ES-I3 (cell line): Measurements from ENCODE around the gene EYS.

Experiments used
- H3K36me3 ChIP-seq: 2 replicates; pipeline ENCODE4 v1.6.1; 2013; ENCODE audit warnings: mild to moderate bottlenecking, low read length, control low read depth, moderate library complexity; ENCODE audit not compliant: insufficient read depth
- H3K4me1 ChIP-seq: 2 replicates; pipeline ENCODE4 v1.6.1; 2013; ENCODE audit warnings: mild to moderate bottlenecking, control low read depth, low read length; ENCODE audit not compliant: insufficient read depth
- H3K9ac ChIP-seq: 2 replicates; pipeline ENCODE4 v1.6.1; 2013; ENCODE audit warnings: low read depth, mild to moderate bottlenecking, low read length, moderate library complexity
- H3K9me3 ChIP-seq: 2 replicates; pipeline ENCODE4 v1.6.1; 2013; ENCODE audit warnings: mild to moderate bottlenecking, low read length, moderate library complexity; ENCODE audit not compliant: control insufficient read depth, insufficient read depth

The EYS gene

GRCh38 chr6:64872633-64873032 lies 834.4 kb downstream of the EYS start:
- Histone ChIP-seq H3K9ac (no peak overlapping the region), H3K9me3 (no peaks in the 10 kb centered on the region), H3K36me3 (no peaks in the 10 kb centered on the region), H3K4me1 (no peaks in the 10 kb centered on the region)

DNA sequence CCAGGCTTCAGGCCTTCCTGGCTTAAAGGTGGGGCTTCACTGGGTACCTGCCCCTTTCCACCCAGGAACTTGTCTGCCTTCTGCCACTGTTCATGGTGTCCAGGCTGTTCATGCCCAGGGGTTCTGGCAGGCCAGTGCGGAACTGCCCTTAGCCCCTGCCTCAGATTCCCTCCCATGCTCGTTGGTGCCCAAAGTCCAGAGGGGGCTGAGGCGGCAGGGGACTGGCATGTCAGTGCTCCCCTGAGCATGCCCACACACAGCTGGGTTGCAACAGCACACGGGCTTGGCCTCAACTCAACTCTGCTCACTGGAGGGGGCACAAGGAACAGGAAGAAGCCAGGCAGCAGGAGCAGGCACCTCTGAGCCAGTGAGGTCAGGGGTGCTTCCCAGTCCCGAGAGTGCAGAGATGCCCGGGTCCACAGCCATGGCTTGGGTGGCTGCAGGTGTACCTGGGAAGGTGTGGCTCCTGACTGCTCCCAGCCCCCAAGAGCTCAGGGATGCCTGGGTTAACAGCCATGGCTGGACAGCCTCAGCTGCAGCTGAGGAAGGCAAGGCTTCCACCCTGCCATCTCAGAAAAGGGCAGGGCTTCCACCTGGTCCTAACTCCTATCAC lies 845.9 kb downstream of the EYS start:
- H3K36me3 ChIP-seq = no peaks in the 10 kb centered on the region
- H3K9ac ChIP-seq = no peak overlapping the region
- H3K9me3 ChIP-seq = no peaks in the 10 kb centered on the region
- H3K4me1 ChIP-seq = no peaks in the 10 kb centered on the region

GRCh38 chr6:64860203-64860602 lies 846.8 kb downstream of the EYS start:
- Histone ChIP-seq H3K9ac (no peak overlapping the region), H3K36me3 (no peaks in the 10 kb centered on the region), H3K4me1 (no peaks in the 10 kb centered on the region), H3K9me3 (no peaks in the 10 kb centered on the region)

GRCh38 chr6:64850121-64850520 lies 856.9 kb downstream of the EYS start:
- no peaks in the 10 kb centered on the region for H3K36me3 ChIP-seq
- H3K4me1 ChIP-seq = no peaks in the 10 kb centered on the region
- no peak overlapping the region for H3K9ac ChIP-seq
- H3K9me3 ChIP-seq = no peaks in the 10 kb centered on the region

- Histone ChIP-seq H3K36me3 (no peaks in the 10 kb centered on the region), H3K9ac (no peak overlapping the region), H3K4me1 (no peaks in the 10 kb centered on the region), H3K9me3 (no peaks in the 10 kb centered on the region)
Observed at GRCh38 chr6:64848467-64848866, 858.6 kb downstream of the EYS start.

GRCh38 chr6:64847396-64847795 lies 859.6 kb downstream of the EYS start:
- Histone ChIP-seq H3K4me1 (no peaks in the 10 kb centered on the region), H3K36me3 (no peaks in the 10 kb centered on the region), H3K9me3 (no peaks in the 10 kb centered on the region), H3K9ac (no peak overlapping the region)

DNA sequence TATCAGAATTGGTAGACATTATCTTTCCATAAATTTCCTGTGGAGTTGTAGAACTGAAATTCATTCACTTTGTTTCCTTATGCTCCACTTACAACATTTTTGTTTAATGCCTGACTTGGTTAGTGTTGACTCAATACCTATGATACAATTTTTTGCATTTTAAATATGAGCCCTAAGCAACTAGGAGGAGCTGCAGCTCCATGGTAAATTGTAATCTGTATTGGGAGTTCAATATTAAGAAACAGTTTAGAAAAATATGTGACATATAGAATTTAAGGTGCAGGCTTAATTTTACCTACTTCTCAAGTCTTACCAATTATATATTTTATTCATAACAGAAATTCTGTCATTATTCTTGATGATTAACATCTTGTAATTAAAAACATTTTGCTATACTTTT lies 868.3 kb downstream of the EYS start:
- no peak overlapping the region for H3K9ac ChIP-seq
- no peaks in the 10 kb centered on the region for H3K36me3 ChIP-seq
- no peaks in the 10 kb centered on the region for H3K4me1 ChIP-seq
- H3K9me3 ChIP-seq = no peaks in the 10 kb centered on the region

DNA sequence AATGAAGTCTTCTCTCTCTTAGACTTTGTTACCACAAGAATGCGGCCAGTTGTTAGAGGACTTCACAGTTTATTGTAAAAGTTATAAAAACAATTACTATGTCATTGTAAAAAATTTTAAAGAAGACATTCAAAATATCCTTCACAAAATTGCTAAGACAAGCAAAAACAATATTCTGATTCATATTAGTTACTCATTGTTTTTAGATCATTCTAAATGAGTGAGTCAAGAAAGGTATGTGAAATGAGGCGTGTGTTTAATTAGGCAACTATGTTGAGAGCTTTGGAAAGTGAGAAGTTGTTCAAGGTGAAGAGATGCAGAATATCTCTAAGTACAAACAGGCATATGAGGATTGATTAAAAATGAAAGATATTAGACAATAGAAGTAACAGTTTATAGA lies 875.3 kb downstream of the EYS start:
- Histone ChIP-seq H3K4me1 (no peaks in the 10 kb centered on the region), H3K9ac (no peak overlapping the region), H3K36me3 (no peaks in the 10 kb centered on the region), H3K9me3 (no peaks in the 10 kb centered on the region)

DNA sequence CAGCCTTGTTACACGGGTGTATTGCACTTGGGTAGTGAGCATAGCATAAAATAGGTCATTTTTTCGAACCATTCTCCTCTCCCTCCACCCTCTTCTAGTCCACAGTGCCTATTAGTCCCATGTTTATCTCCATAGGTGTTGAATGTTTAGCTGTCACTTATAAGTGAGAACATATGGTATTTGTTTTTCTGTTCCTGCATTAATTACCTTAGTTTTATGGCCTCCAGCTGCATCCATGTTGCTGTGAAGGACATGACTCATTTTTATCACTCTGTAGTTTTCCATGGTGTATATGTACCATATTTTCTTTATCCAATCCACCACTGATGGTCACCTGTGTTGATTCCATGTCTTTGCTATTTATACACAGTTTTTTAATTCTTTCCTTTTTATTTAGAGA lies 889.5 kb downstream of the EYS start:
- Histone ChIP-seq H3K4me1 (no peaks in the 10 kb centered on the region), H3K9ac (no peak overlapping the region), H3K36me3 (no peaks in the 10 kb centered on the region), H3K9me3 (no peaks in the 10 kb centered on the region)

DNA sequence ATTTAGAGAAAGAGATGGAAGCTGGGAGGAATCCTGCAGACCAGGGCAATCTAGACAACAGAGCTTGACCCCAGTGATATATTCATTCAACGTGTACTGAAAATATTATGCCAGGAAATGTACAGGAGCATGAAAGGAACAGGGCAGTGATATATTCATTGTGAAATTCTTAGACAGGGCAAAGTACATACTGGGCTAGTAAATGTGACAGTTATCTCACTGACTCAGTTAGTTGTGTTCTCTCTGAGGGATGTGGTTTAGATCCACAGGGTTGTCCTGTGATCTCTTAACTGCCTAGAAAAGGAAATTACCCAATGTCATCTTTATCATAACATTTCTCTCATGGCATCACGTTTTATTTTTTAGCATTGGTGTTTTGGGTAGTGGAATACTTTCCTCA lies 891.3 kb downstream of the EYS start:
- Histone ChIP-seq H3K9me3 (no peaks in the 10 kb centered on the region), H3K36me3 (no peaks in the 10 kb centered on the region), H3K4me1 (no peaks in the 10 kb centered on the region), H3K9ac (no peak overlapping the region)

- Histone ChIP-seq H3K36me3 (no peaks in the 10 kb centered on the region), H3K9me3 (no peaks in the 10 kb centered on the region), H3K9ac (no peak overlapping the region), H3K4me1 (no peaks in the 10 kb centered on the region)
Observed at GRCh38 chr6:64812138-64812537, 894.9 kb downstream of the EYS start.

GRCh38 chr6:64811119-64811518 lies 895.9 kb downstream of the EYS start:
- no peaks in the 10 kb centered on the region for H3K4me1 ChIP-seq
- no peak overlapping the region for H3K9ac ChIP-seq
- H3K36me3 ChIP-seq = no peaks in the 10 kb centered on the region
- no peaks in the 10 kb centered on the region for H3K9me3 ChIP-seq

- Histone ChIP-seq H3K4me1 (no peaks in the 10 kb centered on the region), H3K9me3 (no peaks in the 10 kb centered on the region), H3K36me3 (no peaks in the 10 kb centered on the region)
Observed at GRCh38 chr6:64807785-64808184, 899.2 kb downstream of the EYS start.

GRCh38 chr6:64803470-64804166 lies 903.4 kb downstream of the EYS start:
- H3K9ac ChIP-seq = no peak overlapping the region
- no peaks in the 10 kb centered on the region for H3K4me1 ChIP-seq
- H3K9me3 ChIP-seq = no peaks in the 10 kb centered on the region
- H3K36me3 ChIP-seq = no peaks in the 10 kb centered on the region

More at GRCh38 chr6:64807785-64808184, 899.2 kb downstream of the EYS start:
- no peak overlapping the region for H3K9ac ChIP-seq

DNA sequence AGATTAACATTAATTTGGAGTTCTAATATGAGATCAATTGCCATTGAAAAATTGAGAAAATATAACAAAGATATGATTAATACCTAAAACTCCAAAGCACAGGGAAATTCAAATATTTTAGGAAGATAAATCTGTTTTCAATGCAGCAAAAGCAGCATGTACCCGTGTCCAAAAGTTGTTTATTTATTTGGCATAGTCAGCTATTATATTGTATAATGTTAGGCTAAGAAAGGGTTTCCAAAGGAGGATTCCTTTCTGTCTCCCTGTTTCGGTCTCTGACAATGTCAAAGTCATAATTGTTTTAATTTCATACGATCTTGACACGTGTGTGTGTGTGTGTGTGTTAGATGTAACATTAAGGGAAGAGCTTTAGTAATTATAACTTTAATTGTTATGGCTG lies 914.5 kb downstream of the EYS start:
- H3K9ac ChIP-seq = no peak overlapping the region
- no peaks in the 10 kb centered on the region for H3K36me3 ChIP-seq
- H3K4me1 ChIP-seq = no peaks in the 10 kb centered on the region
- H3K9me3 ChIP-seq = no peaks in the 10 kb centered on the region
